DMS 273 (cell line): ENCODE measurements around the gene PIP5K1C.
"Not testable (repeated sequence)": the region's sequence is repeated elsewhere in the genome, so short reads cannot be mapped to it uniquely, and the experiment has no call there.

Source experiments
- DNase-seq: peaks from one replicate; lab custom pipeline; 2025; ENCODE audit not compliant: unreplicated experiment; lab: John Stamatoyannopoulos, UW

Gene PIP5K1C

GRCh38 chr19:3679581-3679980 is 20.7 kb downstream of the PIP5K1C start:
- no peak for DNase-seq

DNA sequence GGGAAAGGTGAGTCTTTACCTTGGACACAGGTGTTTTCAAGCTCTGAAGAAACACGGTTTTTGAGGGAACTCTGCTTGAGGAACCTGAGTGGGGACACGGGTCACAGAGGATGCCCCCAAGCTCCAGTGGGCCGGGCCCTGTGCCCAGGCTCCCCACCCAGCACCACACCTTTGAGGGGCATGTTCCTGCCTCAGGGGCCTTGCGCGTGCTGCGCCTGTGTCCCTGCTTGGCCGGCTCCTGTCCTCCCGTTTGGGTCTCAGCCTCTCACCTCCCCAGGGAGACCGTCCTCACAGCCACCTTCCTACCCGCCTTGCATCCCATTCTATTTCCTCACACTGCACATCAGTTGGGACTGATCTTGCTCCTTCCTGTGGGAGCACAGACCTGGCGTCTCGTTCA is 21.1 kb downstream of the PIP5K1C start:
- DNase-seq = no peak

DNA sequence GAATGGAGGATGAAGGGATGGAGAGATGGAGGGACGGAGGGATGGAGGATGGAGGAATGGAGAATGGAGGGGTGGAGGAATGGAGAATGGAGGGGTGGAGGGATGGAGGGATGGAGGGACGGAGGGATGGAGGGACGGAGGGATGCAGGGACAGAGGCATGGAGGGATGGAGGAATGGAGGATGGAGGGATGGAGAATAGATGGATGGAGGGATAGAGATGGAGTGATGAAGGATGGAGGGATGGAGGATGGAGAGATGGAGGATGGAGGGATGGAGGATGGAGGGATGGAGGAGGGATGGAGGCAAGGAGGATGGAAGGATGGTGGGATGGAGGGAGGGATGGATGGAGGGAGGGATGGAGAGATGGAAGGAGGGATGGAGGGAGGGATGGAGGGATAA is 22.1 kb downstream of the PIP5K1C start:
- no peak for DNase-seq

- DNase-seq = no peak
These were observed 25.3 kb downstream of the PIP5K1C start for GRCh38 chr19:3674784-3675543.

DNA sequence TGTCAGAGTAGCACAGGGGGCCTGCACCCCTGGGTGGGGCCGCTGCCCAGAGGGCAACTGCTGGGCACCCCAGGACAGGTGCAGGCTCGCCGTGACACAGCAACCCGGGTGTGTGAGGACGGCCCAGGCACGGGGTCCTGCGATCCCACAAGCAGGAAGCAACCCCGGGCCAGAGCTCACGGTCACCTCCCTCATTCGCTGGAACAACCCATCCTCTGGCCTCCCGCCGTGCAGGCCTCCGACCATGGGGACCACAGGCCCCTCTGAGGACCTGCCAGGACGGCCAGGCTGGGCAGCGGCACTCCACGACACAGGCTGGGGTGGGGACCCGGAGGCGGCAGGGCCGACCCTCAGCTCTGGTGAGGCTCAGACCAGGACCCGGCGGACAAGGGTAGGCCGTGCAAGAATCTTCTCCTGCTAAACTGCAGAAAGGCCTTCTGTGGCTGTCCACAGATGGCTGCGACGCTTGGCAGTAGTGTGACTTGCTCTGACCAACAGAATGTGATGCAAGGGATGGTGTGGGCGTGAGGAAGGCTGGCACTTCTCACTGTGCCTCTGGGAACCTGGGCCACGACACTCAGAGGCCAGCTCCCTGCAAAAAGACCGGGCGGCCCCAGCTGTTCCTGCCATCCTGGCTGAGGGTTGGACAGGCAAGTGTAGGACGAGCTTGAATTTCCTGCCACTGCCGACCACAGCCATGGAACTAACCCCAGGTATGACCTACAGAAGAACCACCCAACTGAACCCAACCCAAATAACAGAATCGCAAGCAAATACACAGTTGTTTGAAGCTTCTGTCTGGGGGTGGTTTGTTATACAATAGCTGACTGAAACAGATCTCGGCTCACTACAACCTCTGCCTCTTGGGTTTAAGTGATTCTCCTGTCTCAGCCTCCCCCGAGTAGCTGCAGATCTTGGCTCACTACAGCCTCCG is 26.5 kb downstream of the PIP5K1C start:
- no peak for DNase-seq

GRCh38 chr19:3672993-3673392 is 27.3 kb downstream of the PIP5K1C start:
- DNase-seq = no peak

DNA sequence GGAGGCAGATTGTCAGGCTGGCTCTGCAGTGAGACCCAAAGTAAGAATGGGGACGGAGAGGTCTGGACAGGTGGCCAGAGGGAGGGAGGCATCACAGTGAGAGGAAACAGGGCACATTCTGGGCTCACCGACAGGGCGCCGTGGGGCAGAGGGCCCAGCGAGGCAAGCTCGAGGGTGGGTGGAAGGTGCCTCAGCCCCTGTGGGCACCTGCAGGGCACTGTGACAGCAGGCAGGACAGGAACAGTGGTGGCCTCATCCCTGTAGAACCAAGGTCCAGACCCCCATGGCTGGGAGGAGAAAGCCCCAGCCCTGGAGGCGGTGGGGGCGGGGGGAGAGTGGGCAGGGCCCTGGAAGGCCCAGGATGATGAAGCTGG is 27.7 kb downstream of the PIP5K1C start:
- no peak for DNase-seq

DNA sequence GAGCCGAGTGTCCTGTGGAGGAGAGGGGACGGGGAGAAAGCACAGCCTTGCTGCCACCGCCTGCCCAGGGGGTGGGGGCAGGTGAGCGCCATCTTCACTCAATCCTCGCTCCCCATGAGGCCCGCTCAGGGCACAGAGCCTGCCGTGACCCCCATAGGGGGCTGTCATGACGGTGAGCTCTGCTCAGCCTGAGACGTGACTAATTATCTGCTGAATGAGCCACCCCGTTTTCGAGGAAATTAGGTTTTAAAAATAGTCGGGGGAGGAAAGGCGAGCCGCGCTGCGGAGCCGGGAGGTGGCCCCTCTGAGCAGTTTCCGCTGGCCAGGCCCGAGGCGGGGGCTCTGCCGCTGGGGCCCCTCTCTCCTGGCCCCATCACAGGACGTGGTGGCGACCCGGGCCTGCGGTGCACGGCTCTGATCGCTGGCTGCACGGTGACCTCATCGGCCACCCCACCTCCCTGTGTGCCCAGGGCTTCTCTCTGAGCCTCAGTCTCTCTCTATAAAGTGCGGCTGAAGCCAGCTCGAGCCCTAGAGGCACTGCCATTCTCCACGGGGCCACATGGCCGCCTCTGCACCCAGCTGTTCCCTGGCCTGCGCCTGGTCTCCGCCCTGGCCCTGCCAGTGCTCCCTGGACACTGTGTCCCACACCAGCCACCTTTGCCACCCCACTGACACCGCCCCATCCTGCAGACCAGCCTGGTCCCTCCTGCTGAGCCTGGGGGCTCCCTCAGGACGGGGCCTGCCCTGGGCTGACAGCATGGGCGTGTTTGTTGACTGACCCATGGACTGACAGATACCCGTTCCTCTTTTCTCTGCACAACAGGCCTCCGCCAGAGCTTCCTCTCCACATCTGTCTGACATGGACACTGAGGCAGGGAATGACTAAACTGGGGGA is 28.3 kb downstream of the PIP5K1C start:
- no peak for DNase-seq

- no peak for DNase-seq
These were observed 29.2 kb downstream of the PIP5K1C start for GRCh38 chr19:3670796-3671679.

GRCh38 chr19:3669947-3670795 is 30.1 kb downstream of the PIP5K1C start:
- DNase-seq = peak; percentile 45

GRCh38 chr19:3669082-3669946 is 31.0 kb downstream of the PIP5K1C start:
- DNase-seq = no peak

DNA sequence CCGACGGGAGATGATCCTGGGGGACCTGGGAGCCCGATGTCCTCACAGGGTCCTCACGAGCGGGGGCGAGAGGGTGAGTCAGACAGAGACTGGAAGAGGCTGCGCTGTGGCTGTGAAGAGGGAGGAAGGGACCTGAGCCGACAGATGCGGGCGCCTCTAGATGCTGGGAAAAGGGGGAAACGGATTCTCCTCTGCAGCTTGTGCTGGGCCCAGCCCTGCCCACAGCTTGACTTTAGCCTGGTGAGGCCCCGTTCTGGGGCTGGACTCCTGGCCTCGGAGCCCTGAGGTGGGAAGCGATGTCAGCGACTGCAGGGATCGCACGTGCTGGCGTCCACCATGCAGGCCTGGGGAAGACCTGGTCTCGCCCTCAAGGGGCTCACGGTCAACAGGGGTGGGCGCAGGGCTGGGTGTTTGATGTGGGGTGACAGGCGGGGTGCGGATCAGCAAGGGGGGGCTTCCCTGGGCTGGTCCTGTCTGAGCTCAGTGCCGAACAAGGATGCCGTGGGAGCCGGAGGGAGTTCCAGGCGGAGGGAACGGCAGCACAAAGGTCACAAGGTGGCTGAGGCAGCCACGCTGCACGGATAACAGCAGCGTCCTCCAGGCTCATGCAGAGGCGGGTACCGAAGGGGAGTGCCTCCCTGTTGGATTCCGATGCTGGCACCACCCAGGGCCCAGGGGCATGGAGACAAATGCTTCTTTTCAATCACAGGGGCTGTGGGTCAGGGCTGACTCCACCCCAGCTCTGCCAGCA is 31.8 kb downstream of the PIP5K1C start:
- DNase-seq = no peak

DNA sequence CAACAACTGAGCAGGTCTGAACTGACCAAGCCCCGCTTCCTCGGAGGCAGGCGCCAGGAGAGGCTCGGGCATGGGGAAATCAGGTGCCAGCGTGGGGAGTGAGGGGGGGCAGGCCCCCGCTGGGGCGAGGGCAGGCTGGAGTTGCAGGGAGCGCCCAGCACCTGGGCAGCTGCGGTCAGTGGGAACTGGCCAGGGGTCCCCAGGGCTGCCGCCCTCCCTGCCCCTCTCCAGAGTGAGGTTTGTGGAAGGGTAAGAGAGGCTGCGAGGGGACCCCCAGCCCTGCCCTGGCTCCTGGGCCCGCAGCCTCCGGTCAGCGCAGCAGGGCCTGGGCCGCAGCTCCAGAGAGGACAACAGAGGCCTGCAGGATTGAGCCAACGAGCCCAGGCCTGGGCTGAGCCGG is 32.5 kb downstream of the PIP5K1C start:
- DNase-seq = no peak

- no peak for DNase-seq
These were observed 33.1 kb downstream of the PIP5K1C start for GRCh38 chr19:3667037-3667638.

DNA sequence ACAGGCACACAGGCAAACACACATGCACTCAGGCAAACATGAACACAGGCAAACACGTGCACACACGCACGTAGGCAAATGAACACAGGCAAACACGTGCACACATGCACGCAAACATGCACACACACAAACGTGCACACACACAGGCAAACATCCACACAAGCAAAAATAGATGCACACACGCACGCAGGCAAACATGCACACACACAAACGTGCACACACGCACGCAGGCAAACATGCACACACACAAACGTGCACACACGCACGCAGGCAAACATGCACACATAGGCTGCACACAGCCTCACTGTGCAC is 33.8 kb downstream of the PIP5K1C start:
- DNase-seq = not testable (repeated sequence)

- DNase-seq = peak; percentile 55
These were observed 34.4 kb downstream of the PIP5K1C start for GRCh38 chr19:3665681-3666544.
